K562 (cell line): ENCODE measurements around the gene CYSRT1. TPM values are rescaled to one million over a fixed set of nuclear protein-coding genes. Genes with fewer than 3 reads are reported as not detected.

ENCODE experiments used
- ARNT ChIP-seq, 2 experiments: fragments of 450-650 bp; IDR thresholded peaks; 2 replicates each; pipeline ENCODE4 v1.6.1; 2016; ENCODE audit warnings: mild to moderate bottlenecking in 1 of 2
- FIP1L1 ChIP-seq: fragments of 200-400 bp; formaldehyde crosslinking; IDR thresholded peaks from 2 replicates; pipeline ENCODE4 v1.6.1; 2018; ENCODE audit warnings: mild to moderate bottlenecking, low read depth, low read length; ENCODE audit not compliant: poor library complexity, severe bottlenecking
- KAT8 ChIP-seq: fragments of 450-650 bp; IDR thresholded peaks from 2 replicates; pipeline ENCODE4 v1.6.1; 2016; ENCODE audit warnings: low read depth, mild to moderate bottlenecking
- MXI1 ChIP-seq: IDR thresholded peaks from 2 replicates; pipeline ENCODE4 v1.6.1; 2011; ENCODE audit warnings: low read depth, mild to moderate bottlenecking, improper control_type of control experiment, low read length
- NKRF ChIP-seq: fragments of 450-650 bp; IDR thresholded peaks from 2 replicates; pipeline ENCODE4 v1.6.1; 2016; ENCODE audit warnings: borderline replicate concordance
- PCBP2 ChIP-seq: fragments of 200-400 bp; formaldehyde crosslinking; IDR thresholded peaks from 2 replicates; pipeline ENCODE4 v1.6.1; 2018; ENCODE audit warnings: low read length, low read depth, mild to moderate bottlenecking, moderate library complexity; ENCODE audit not compliant: poor library complexity, severe bottlenecking
- PHF21A ChIP-seq: fragments of 450-650 bp; IDR thresholded peaks from 2 replicates; pipeline ENCODE4 v1.6.1; 2017; ENCODE audit warnings: low read depth, borderline replicate concordance
- RBM22 ChIP-seq: fragments of 200-400 bp; formaldehyde crosslinking; IDR thresholded peaks from 2 replicates; pipeline ENCODE4 v1.6.1; 2018; ENCODE audit warnings: low read length, low read depth; ENCODE audit not compliant: poor library complexity, severe bottlenecking
- REST ChIP-seq, 2 experiments: fragments of 450-650 bp; formaldehyde crosslinking in 1 of 2; IDR thresholded peaks; 2 replicates each; pipeline versions ENCODE4 v1.4.0 to v1.6.1; 2014 to 2020; ENCODE audit warnings: mild to moderate bottlenecking in 2 of 2, borderline replicate concordance in 1 of 2, low read depth in 1 of 2
- TEAD1 ChIP-seq, 2 experiments: fragments of 450-650 bp in 1 of 2; sonication (generic) in 1 of 2; formaldehyde crosslinking; IDR thresholded peaks; 2 replicates each; pipeline versions ENCODE4 v1.4.0 to v1.8.0; 2020 to 2022; ENCODE audit warnings: mild to moderate bottlenecking in 2 of 2, missing genetic modification reagents in 1 of 2
- ZNF175 ChIP-seq: fragments of 200-800 bp; sonication (Bioruptor generic); IDR thresholded peaks from 2 replicates; pipeline ENCODE4 v1.6.1; 2016; ENCODE audit warnings: low read depth, mild to moderate bottlenecking, missing genetic modification characterization, missing compliant biosample characterization
- ZNF408 ChIP-seq: fragments of 250-450 bp; sonication (Bioruptor Pico); IDR thresholded peaks from 2 replicates; pipeline ENCODE4 v1.4.0; 2020; ENCODE audit warnings: low read depth, mild to moderate bottlenecking, moderate library complexity
- ZNF436 ChIP-seq: fragments of 250-450, 450-650 bp; sonication (Bioruptor Pico); formaldehyde crosslinking; IDR thresholded peaks from 2 replicates; pipeline ENCODE4 v1.7.0; 2020; ENCODE audit warnings: mild to moderate bottlenecking
- ZNF586 ChIP-seq: fragments of 450-650 bp; formaldehyde crosslinking; conservative IDR thresholded peaks from 2 replicates; pipeline ENCODE4 v1.4.0; 2020; ENCODE audit warnings: mild to moderate bottlenecking, moderate library complexity
- ZNF76 ChIP-seq: fragments of 250-450 bp; sonication (Bioruptor Pico); IDR thresholded peaks from 2 replicates; pipeline ENCODE4 v1.4.0; 2020; ENCODE audit warnings: mild to moderate bottlenecking, moderate library complexity, borderline replicate concordance
- polyA plus RNA-seq, 8 experiments: library from polyadenylated mRNA; depleted of rRNA in 4 of 8; stranded (reverse) in 5 of 8; unstranded in 3 of 8; fragments of >200 nt; fragmentation: Nextera tagmentation in 2 of 8; fragmentation: Illumina TruSeq in 1 of 8; extraction: Ambion mirVana in 2 of 8; extraction: Trizol in 1 of 8; gene quantifications; 2 replicates each; pipeline versions ENCODE4 v1.2.1 to v1.2.3, GENCODE V29; 2011 to 2014; ENCODE audit warnings: inconsistent platforms in 1 of 8, missing spikeins in 1 of 8
- total RNA-seq, 7 experiments: library from RNA; depleted of rRNA in 6 of 7; stranded (reverse); fragments of >200 nt in 6 of 7; fragmentation: Illumina TruSeq in 2 of 7; extraction: Trizol in 2 of 7; gene quantifications; 2 replicates each; pipeline versions ENCODE4 v1.2.1 to v1.2.3, GENCODE V29; 2011 to 2021; ENCODE audit warnings: low replicate concordance in 1 of 7

Gene CYSRT1
- total and polyA plus RNA-seq, 9 of the 15 experiments (the other 6 are each of a cell fraction or from before 2014, with no cell fraction given): 0.04 to 1.4 (median 0.42) TPM; not detected in 3

- TF ChIP-seq ZNF408 (CRISPR knock-in tag): no peak
- no peak for TF ChIP-seq ZNF175 (CRISPR knock-in tag)
- TF ChIP-seq ZNF586 (CRISPR knock-in tag): no peak
- TF ChIP-seq PCBP2: no peak
- TF ChIP-seq TEAD1 (CRISPR knock-in tag; IDR thresholded peaks at IDR 0.05): no peak
- TF ChIP-seq NKRF: no peak
- no peak for TF ChIP-seq KAT8
- peak; percentile 21 for TF ChIP-seq FIP1L1
- TF ChIP-seq ARNT (IDR thresholded peaks at IDR 0.05): no peak
- no peak for TF ChIP-seq ZNF436
- TF ChIP-seq ZNF76 (CRISPR knock-in tag): no peak
- TF ChIP-seq PHF21A: no peak
- TF ChIP-seq REST (IDR thresholded peaks at IDR 0.05; ENCODE audit: borderline replicate concordance): no peak
- 0 out of 2 replicates have a peak, but pooled peaks have one; percentile 17 for TF ChIP-seq REST (CRISPR knock-in tag; IDR thresholded peaks at IDR 0.05; ENCODE audit: low read depth)
- peak; percentile 35 for TF ChIP-seq RBM22
- TF ChIP-seq MXI1: no peak
These were observed 9.2 kb downstream of the CYSRT1 start (continued) for GRCh38 chr9:137234055-137234697.
